ENCODE results near the gene CAMK1G.

DNA sequence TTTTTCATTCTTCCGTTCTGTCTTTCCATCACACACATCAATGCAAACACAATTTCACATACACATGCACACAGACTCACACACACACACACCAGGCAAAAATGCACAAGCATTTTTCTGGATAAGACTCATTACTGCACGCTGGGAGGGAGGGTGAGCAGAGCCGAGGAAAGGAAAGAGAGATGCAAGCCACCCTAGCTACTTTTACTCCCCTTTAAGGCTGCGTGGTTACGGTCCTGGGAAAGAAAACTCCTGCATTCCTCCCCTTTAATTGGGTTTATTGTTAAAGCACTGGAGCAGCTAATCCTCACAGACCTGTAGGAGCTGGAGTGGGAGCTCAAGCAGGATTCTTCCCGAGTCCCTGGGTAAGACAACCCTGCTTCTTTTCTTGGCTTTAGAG lies at the start of gene CAMK1G:
- TF ChIP-seq, protein P1, sequence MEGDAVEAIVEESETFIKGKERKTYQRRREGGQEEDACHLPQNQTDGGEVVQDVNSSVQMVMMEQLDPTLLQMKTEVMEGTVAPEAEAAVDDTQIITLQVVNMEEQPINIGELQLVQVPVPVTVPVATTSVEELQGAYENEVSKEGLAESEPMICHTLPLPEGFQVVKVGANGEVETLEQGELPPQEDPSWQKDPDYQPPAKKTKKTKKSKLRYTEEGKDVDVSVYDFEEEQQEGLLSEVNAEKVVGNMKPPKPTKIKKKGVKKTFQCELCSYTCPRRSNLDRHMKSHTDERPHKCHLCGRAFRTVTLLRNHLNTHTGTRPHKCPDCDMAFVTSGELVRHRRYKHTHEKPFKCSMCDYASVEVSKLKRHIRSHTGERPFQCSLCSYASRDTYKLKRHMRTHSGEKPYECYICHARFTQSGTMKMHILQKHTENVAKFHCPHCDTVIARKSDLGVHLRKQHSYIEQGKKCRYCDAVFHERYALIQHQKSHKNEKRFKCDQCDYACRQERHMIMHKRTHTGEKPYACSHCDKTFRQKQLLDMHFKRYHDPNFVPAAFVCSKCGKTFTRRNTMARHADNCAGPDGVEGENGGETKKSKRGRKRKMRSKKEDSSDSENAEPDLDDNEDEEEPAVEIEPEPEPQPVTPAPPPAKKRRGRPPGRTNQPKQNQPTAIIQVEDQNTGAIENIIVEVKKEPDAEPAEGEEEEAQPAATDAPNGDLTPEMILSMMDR (IDR thresholded peaks at IDR 0.05 in 2 of 3, conservative IDR thresholded peaks at IDR 0.05 in 1 of 3; ENCODE audit: control insufficient read depth in 2 of 3, extremely low read depth in 1 of 3, insufficient read depth in 1 of 3, low read depth in 3 of 3, low read length in 3 of 3), result no peak
- TF ChIP-seq POLR2A (IDR thresholded peaks at IDR 0.05; ENCODE audit: low read depth, low read length) (no peak), CEBPB (IDR thresholded peaks at IDR 0.05; ENCODE audit: borderline replicate concordance in 1 of 2, low read depth in 2 of 2, low read length in 2 of 2) (no peak), TBL1XR1 (IDR thresholded peaks at IDR 0.05; ENCODE audit: low read depth, low read length) (no peak), JUND (IDR thresholded peaks at IDR 0.05; ENCODE audit: low read depth, low read length) (no peak), HDAC2 (IDR thresholded peaks at IDR 0.05) (no peak), RAD21 (IDR thresholded peaks at IDR 0.05; ENCODE audit: insufficient read depth, low read depth, low read length) (no peak)

All from GM12878 (cell line).